Small intestine (tissue), 7 donors: ENCODE results near the gene ATXN2. TPM values are rescaled to one million over a fixed set of nuclear protein-coding genes. Genes with fewer than 3 reads are reported as not detected.
A peak's percentile ranks its signal among the peaks of the same experiment; 100 is the strongest.

ENCODE experiments used
- DNase-seq, 2 donors: peaks; one replicate each; pipeline versions ENCODE4 v3.0.0 to v3.0.0-alpha.2; 2013
- FAIRE-seq: peaks from 2 replicates; lab custom pipeline; 2012; peaks lifted over from hg19 to GRCh38; lab: Jason Lieb, UNC
- H3K27ac ChIP-seq, 3 donors: one replicate each; pipeline ENCODE4 v1.5.1; 2013; ENCODE audit warnings: low read length in 2 of 3, mild to moderate bottlenecking in 2 of 3, control low read depth in 1 of 3, inconsistent platforms in 1 of 3, low read depth in 1 of 3, moderate library complexity in 1 of 3
- H3K27me3 ChIP-seq, 3 donors: one replicate each; pipeline ENCODE4 v1.6.1; 2013; ENCODE audit warnings: low read length in 3 of 3, inconsistent platforms in 1 of 3; ENCODE audit not compliant: control insufficient read depth in 3 of 3, insufficient read depth in 3 of 3
- H3K36me3 ChIP-seq, 3 donors: one replicate each; pipeline ENCODE4 v1.6.1; 2013; ENCODE audit warnings: low read length in 3 of 3, inconsistent platforms in 1 of 3, low read depth in 1 of 3, mild to moderate bottlenecking in 1 of 3, moderate library complexity in 1 of 3; ENCODE audit not compliant: control insufficient read depth in 3 of 3, insufficient read depth in 2 of 3
- H3K4me1 ChIP-seq, 3 donors: one replicate each; pipeline ENCODE4 v1.6.1; 2013; ENCODE audit warnings: low read length in 2 of 3, inconsistent platforms in 1 of 3, low read depth in 1 of 3, mild to moderate bottlenecking in 1 of 3, moderate library complexity in 1 of 3; ENCODE audit not compliant: control insufficient read depth in 3 of 3, insufficient read depth in 2 of 3
- H3K4me3 ChIP-seq, 3 donors: one replicate each; pipeline ENCODE4 v1.5.1; 2013; ENCODE audit warnings: low read length in 3 of 3, control low read depth in 1 of 3, inconsistent platforms in 1 of 3, low read depth in 1 of 3, mild to moderate bottlenecking in 1 of 3, moderate library complexity in 1 of 3
- H3K9me3 ChIP-seq, 2 donors: one replicate each; pipeline ENCODE4 v1.6.1; 2013; ENCODE audit warnings: low read depth in 1 of 2, low read length in 1 of 2; ENCODE audit not compliant: control insufficient read depth in 2 of 2, insufficient read depth in 1 of 2
- WGBS, 3 donors: extraction: QIAGEN DNeasy Blood & Tissue Kit; methylation state at CpG; one replicate each; pipeline ENCODE4 v1.1.7; 2013; 5-methylcytosine and 5-hydroxymethylcytosine counted together
- polyA plus RNA-seq, 4 donors: library from polyadenylated mRNA; stranded (reverse) in 3 of 4; unstranded in 1 of 4; fragments of 200-250 nt in 3 of 4; fragments of 120-200 nt in 1 of 4; gene quantifications; one replicate each; pipeline versions ENCODE4 v1.2.1 to v1.2.3, GENCODE V29; 2013
- donor health status: healthy with polysubstance abuse.
- donor health status: control.
- donor health status: control.
- donor health status: Bipolar disorder and iron deficiency.
- donor health status: healthy.

Gene ATXN2
- polyA plus RNA-seq, 4 donors = 8.6 to 41.9 (median 14.7) TPM

GRCh38 chr12:111441107-111441928 lies 157.8 kb downstream of the ATXN2 start:
- no peaks in the 10 kb centered on the region for H3K9me3 ChIP-seq
- 82 to 87% (median 87%) methylated on average over 7 of the region's 7 CpGs for WGBS, 3 donors
- no peak for FAIRE-seq
- H3K36me3 ChIP-seq = peaks cover 0 to 67% (median 0%) of the 10 kb centered on the region in 3 donors
- H3K4me3 ChIP-seq = no peak overlapping the region
- peak overlapping the region in 1 of 3 donors; percentile 17 for H3K27ac ChIP-seq
- peaks cover 0 to 16% (median 4%) of the 10 kb centered on the region in 3 donors for H3K4me1 ChIP-seq
- no peak for DNase-seq
- H3K27me3 ChIP-seq = no peaks in the 10 kb centered on the region

DNA sequence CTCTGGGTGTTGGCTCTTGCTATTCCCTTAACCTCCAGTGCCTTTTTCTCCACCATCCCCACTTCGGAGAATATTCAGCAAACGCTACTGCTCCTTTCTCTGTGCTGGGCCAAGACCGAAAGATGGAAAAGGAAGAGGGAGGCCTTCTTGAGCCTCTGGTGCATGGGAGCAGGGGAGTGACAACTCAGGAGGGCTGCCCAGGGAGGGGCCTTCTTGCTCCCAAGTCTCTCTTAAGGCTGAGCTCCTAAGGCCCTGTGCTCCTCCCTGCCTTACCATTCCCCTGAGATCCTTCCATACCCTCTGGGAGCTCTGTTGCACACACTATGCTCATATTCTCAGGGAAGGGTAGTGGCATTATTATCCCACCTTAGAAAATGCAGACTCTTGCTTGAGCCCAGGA lies 158.5 kb downstream of the ATXN2 start:
- 74 to 95% (median 80%) methylated on average over 3 of the region's 3 CpGs for WGBS, 3 donors
- H3K9me3 ChIP-seq = no peaks in the 10 kb centered on the region
- no peak for FAIRE-seq
- no peaks in the 10 kb centered on the region for H3K27me3 ChIP-seq
- H3K4me1 ChIP-seq = peaks cover 0 to 9% (median 4%) of the 10 kb centered on the region in 3 donors
- H3K4me3 ChIP-seq = no peak overlapping the region
- H3K27ac ChIP-seq = peak overlapping the region in 1 of 3 donors; percentile 66
- DNase-seq = no peak
- H3K36me3 ChIP-seq = peaks cover 0 to 62% (median 0%) of the 10 kb centered on the region in 3 donors

DNA sequence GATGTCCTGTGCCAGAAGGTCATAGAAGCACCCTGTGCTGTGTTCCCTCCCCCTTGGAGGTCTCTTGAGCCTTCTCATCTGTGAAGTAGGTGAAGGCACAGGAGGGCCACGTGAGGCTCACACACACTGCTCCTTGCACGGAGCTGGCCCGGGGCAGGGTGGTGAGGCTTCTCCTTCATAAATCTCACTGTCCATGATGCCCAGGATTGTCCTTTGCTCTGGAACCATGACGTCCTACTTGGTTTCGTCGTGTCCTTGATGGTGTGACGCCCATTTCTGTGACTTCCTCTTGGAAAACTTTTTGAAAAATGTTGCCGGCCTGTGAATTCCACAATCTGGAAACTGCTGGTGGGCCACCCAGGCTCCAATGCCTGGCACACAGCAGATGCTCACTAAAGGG lies 159.0 kb downstream of the ATXN2 start:
- FAIRE-seq (no peak), DNase-seq (no peak)
- H3K27ac ChIP-seq = peak overlapping the region in 1 of 3 donors; percentile 66
- no peaks in the 10 kb centered on the region for H3K9me3 ChIP-seq
- WGBS, 3 donors = 77 to 88% (median 86%) methylated on average over 8 of the region's 8 CpGs
- no peaks in the 10 kb centered on the region for H3K27me3 ChIP-seq
- H3K36me3 ChIP-seq = peaks cover 0 to 58% (median 0%) of the 10 kb centered on the region in 3 donors
- peaks cover 0 to 5% (median 3%) of the 10 kb centered on the region in 3 donors for H3K4me1 ChIP-seq
- H3K4me3 ChIP-seq = no peak overlapping the region

GRCh38 chr12:111439657-111440151 lies 159.4 kb downstream of the ATXN2 start:
- FAIRE-seq (no peak), DNase-seq (no peak)
- Histone ChIP-seq H3K27ac (peak overlapping the region in 1 of 3 donors; percentile 66), H3K9me3 (no peaks in the 10 kb centered on the region), H3K27me3 (no peaks in the 10 kb centered on the region), H3K4me1 (peaks cover 0 to 4% (median 4%) of the 10 kb centered on the region in 3 donors), H3K36me3 (peaks cover 0 to 54% (median 0%) of the 10 kb centered on the region in 3 donors), H3K4me3 (no peak overlapping the region)
- 75 to 82% (median 79%) methylated on average over 5 of the region's 5 CpGs for WGBS, 3 donors

DNA sequence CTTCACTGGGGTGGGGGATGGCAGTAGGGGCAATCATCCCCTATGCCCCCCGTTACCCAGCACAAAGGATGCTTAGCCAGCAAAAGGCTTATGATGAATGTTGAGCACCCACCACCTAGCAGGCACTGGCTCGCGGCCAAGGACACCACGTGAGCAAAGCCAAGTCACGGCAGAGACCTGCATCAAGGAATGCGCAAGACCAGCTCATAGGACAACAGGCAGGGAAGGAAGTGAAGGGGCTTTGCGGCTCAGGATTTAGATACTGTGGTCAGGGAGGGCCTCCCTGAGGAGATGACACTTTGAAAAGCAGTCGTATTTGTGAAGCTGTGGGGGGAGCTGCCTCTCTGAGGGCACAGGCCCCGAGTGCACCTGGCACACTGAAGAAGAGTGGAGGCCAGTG lies 160.6 kb downstream of the ATXN2 start:
- peak overlapping the region in 1 of 3 donors; percentile 37 for H3K27ac ChIP-seq
- FAIRE-seq (no peak), DNase-seq (no peak)
- no peak overlapping the region for H3K4me3 ChIP-seq
- H3K27me3 ChIP-seq = no peaks in the 10 kb centered on the region
- peaks cover 0 to 4% (median 4%) of the 10 kb centered on the region in 3 donors for H3K4me1 ChIP-seq
- no peaks in the 10 kb centered on the region for H3K9me3 ChIP-seq
- WGBS, 3 donors = 40 to 47% (median 42%) methylated on average over 9 of the region's 9 CpGs
- peaks cover 0 to 42% (median 0%) of the 10 kb centered on the region in 3 donors for H3K36me3 ChIP-seq

DNA sequence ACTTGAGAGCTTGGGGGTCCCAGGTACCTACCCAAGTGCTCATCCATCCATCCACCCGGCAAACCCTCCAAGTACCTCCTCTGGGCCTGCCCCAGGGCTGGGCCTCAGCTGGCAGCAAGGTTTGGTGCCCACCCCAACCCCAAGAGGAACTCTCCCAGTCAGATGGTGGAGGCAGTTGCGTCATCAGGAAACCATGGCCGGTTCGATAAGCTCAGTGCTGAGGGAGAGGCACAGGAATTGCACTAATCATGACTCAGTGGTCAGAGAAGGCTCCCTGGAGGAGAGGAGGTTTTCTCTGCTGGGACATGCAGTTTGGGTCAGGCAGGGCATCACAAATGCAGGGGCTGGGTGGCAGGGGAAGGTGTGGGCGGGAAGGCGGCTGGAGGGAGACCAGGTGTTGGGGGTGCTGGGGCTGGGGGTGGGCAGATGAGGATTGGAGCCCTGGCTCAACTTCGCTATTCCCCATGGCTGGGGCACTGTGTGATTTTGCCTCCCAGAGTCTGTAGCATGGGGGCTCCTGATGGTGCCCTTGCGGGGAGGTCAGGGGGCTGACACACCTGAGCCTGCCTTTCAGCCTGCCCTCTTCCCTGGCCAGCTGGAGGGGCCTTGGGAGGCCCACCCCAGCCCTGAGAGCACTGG lies 161.2 kb downstream of the ATXN2 start:
- DNase-seq (no peak), FAIRE-seq (no peak)
- Histone ChIP-seq H3K4me3 (no peak overlapping the region), H3K27me3 (no peaks in the 10 kb centered on the region), H3K36me3 (peaks cover 0 to 38% (median 0%) of the 10 kb centered on the region in 3 donors), H3K9me3 (no peaks in the 10 kb centered on the region), H3K27ac (peak overlapping the region in 1 of 3 donors; percentile 43), H3K4me1 (peaks cover 0 to 4% (median 4%) of the 10 kb centered on the region in 3 donors)
- WGBS, 3 donors = 59 to 72% (median 65%) methylated on average over 7 to 8 of the region's 8 CpGs

GRCh38 chr12:111436811-111437210 lies 162.3 kb downstream of the ATXN2 start:
- Histone ChIP-seq H3K4me3 (no peak overlapping the region), H3K9me3 (no peaks in the 10 kb centered on the region), H3K27me3 (no peaks in the 10 kb centered on the region), H3K27ac (peak overlapping the region in 1 of 3 donors; percentile 95), H3K4me1 (peaks cover 0 to 6% (median 0%) of the 10 kb centered on the region in 3 donors), H3K36me3 (peaks cover 0 to 26% (median 0%) of the 10 kb centered on the region in 3 donors)
- WGBS, 3 donors = 63 to 76% (median 67%) methylated on average over 4 of the region's 4 CpGs
- no peak for FAIRE-seq
- DNase-seq = no peak

- Histone ChIP-seq H3K27me3 (no peaks in the 10 kb centered on the region), H3K36me3 (peaks cover 0 to 23% (median 0%) of the 10 kb centered on the region in 3 donors), H3K4me3 (no peak overlapping the region), H3K27ac (peak overlapping the region in 1 of 3 donors; percentile 95), H3K9me3 (no peaks in the 10 kb centered on the region), H3K4me1 (peaks cover 0 to 10% (median 0%) of the 10 kb centered on the region in 3 donors)
- FAIRE-seq = no peak
- 85 to 91% (median 89%) methylated on average over 7 of the region's 7 CpGs for WGBS, 3 donors
- DNase-seq = no peak
These were observed 162.8 kb downstream of the ATXN2 start for GRCh38 chr12:111436266-111436665.
